HepG2 (cell line): ENCODE measurements around the gene PGGT1B. TPM values are rescaled to one million over a fixed set of nuclear protein-coding genes. Genes with fewer than 3 reads are reported as not detected.

Experiments
- AKNA ChIP-seq: sonication (generic); formaldehyde crosslinking; IDR thresholded peaks from 2 replicates; pipeline ENCODE4 v1.4.0; 2020; ENCODE audit warnings: missing genetic modification reagents, borderline replicate concordance
- ARID2 ChIP-seq: sonication (generic); formaldehyde crosslinking; IDR thresholded peaks from 2 replicates; pipeline ENCODE4 v1.8.1; 2022; ENCODE audit warnings: mild to moderate bottlenecking, missing genetic modification reagents, borderline replicate concordance
- BHLHE40 ChIP-seq: IDR thresholded peaks from 2 replicates; pipeline ENCODE4 v1.6.1; 2011; ENCODE audit warnings: low read length, improper control_type of control experiment
- CAMTA2 ChIP-seq: sonication (generic); formaldehyde crosslinking; IDR thresholded peaks from 2 replicates; pipeline ENCODE4 v1.4.0; 2020; ENCODE audit warnings: mild to moderate bottlenecking, missing genetic modification reagents, borderline replicate concordance
- DR1 ChIP-seq: sonication (generic); formaldehyde crosslinking; IDR thresholded peaks from 2 replicates; pipeline ENCODE4 v1.8.0; 2021; ENCODE audit warnings: mild to moderate bottlenecking, missing genetic modification reagents, inconsistent platforms
- MED1 ChIP-seq: sonication (generic); formaldehyde crosslinking; IDR thresholded peaks from 2 replicates; pipeline ENCODE4 v1.4.0; 2020; ENCODE audit warnings: missing genetic modification reagents
- NAIF1 ChIP-seq: sonication (generic); formaldehyde crosslinking; IDR thresholded peaks from 2 replicates; pipeline ENCODE4 v1.5.0; 2020; ENCODE audit warnings: mild to moderate bottlenecking, missing genetic modification reagents, borderline replicate concordance
- NR2F6 ChIP-seq, 2 experiments: IDR thresholded peaks; 2 replicates each; pipeline ENCODE4 v1.6.1; 2016; ENCODE audit warnings: antibody characterized with exemption in 1 of 2, mild to moderate bottlenecking in 1 of 2
- PHF20 ChIP-seq: sonication (generic); formaldehyde crosslinking; IDR thresholded peaks from 2 replicates; pipeline ENCODE4 v1.5.0; 2020; ENCODE audit warnings: mild to moderate bottlenecking, missing genetic modification reagents
- POGZ ChIP-seq: sonication (generic); formaldehyde crosslinking; IDR thresholded peaks from 2 replicates; pipeline ENCODE4 v1.4.0; 2020; ENCODE audit warnings: mild to moderate bottlenecking, missing genetic modification reagents
- REXO4 ChIP-seq: sonication (generic); formaldehyde crosslinking; IDR thresholded peaks from 2 replicates; pipeline ENCODE4 v1.8.0; 2022; ENCODE audit warnings: missing genetic modification reagents, mild to moderate bottlenecking, borderline replicate concordance
- SALL2 ChIP-seq: sonication (generic); formaldehyde crosslinking; IDR thresholded peaks from 2 replicates; pipeline ENCODE4 v1.8.1; 2023; ENCODE audit warnings: mild to moderate bottlenecking, missing genetic modification reagents, inconsistent platforms
- TCF12 ChIP-seq, 2 experiments: fragments of 450-650 bp in 1 of 2; sonication (generic) in 1 of 2; formaldehyde crosslinking in 1 of 2; IDR thresholded peaks; 2 replicates each; pipeline versions ENCODE4 v1.6.1 to v1.8.0; 2017 to 2022; ENCODE audit warnings: antibody characterized with exemption in 1 of 2, mild to moderate bottlenecking in 1 of 2, missing genetic modification reagents in 1 of 2, moderate library complexity in 1 of 2
- XRCC5 ChIP-seq: fragments of 200-400 bp; formaldehyde crosslinking; optimal IDR thresholded peaks from 2 replicates; pipeline ENCODE3; 2017; ENCODE audit warnings: mild to moderate bottlenecking, low read length
- ZBTB34 ChIP-seq: sonication (generic); formaldehyde crosslinking; IDR thresholded peaks from 2 replicates; pipeline ENCODE4 v1.8.0; 2022; ENCODE audit warnings: mild to moderate bottlenecking, missing genetic modification reagents
- ZNF33B ChIP-seq: sonication (generic); formaldehyde crosslinking; IDR thresholded peaks from 2 replicates; pipeline ENCODE4 v1.5.1; 2020; ENCODE audit warnings: mild to moderate bottlenecking, missing genetic modification reagents
- ZNF598 ChIP-seq: sonication (generic); formaldehyde crosslinking; IDR thresholded peaks from 2 replicates; pipeline ENCODE4 v1.5.1; 2020; ENCODE audit warnings: mild to moderate bottlenecking, missing genetic modification reagents, borderline replicate concordance
- ZNF75D ChIP-seq: sonication (generic); formaldehyde crosslinking; IDR thresholded peaks from 2 replicates; pipeline ENCODE4 v1.8.1; 2023; ENCODE audit warnings: missing genetic modification reagents, mild to moderate bottlenecking, borderline replicate concordance
- ZNF766 ChIP-seq: sonication (generic); formaldehyde crosslinking; IDR thresholded peaks from 2 replicates; pipeline ENCODE4 v1.5.0; 2020; ENCODE audit warnings: missing genetic modification reagents, borderline replicate concordance
- ZNF891 ChIP-seq: sonication (generic); formaldehyde crosslinking; IDR thresholded peaks from 2 replicates; pipeline ENCODE4 v1.5.0; 2020; ENCODE audit warnings: mild to moderate bottlenecking, missing genetic modification reagents
- ZSCAN30 ChIP-seq: sonication (generic); formaldehyde crosslinking; IDR thresholded peaks from 2 replicates; pipeline ENCODE4 v1.5.0; 2020; ENCODE audit warnings: mild to moderate bottlenecking, missing genetic modification reagents
- polyA plus RNA-seq, 8 experiments: library from polyadenylated mRNA; depleted of rRNA in 3 of 8; stranded (reverse) in 7 of 8; unstranded in 1 of 8; fragments of >200 nt; fragmentation: Illumina TruSeq in 4 of 8; extraction: Trizol in 4 of 8; gene quantifications; 2 replicates each; pipeline versions ENCODE4 v1.2.1 to v1.2.3, GENCODE V29; 2011 to 2016; ENCODE audit warnings: low read depth in 4 of 8, missing spikeins in 1 of 8, mixed read lengths in 1 of 8; ENCODE audit not compliant: insufficient read depth in 1 of 8
- total RNA-seq, 5 experiments: library from RNA; depleted of rRNA; stranded (reverse); fragments of >200 nt; fragmentation: Illumina TruSeq; extraction: Trizol; gene quantifications; 2 replicates each; pipeline ENCODE4 v1.2.3, GENCODE V29; 2016; ENCODE audit warnings: low read depth in 1 of 5

The PGGT1B gene
- total and polyA plus RNA-seq, 2 of the 13 experiments (the other 11 are each of a cell fraction or from before 2014, with no cell fraction given), result 2.4 to 42.7 TPM

GRCh38 chr5:115262321-115263077 is at the start of gene PGGT1B (continued):
- TF ChIP-seq NR2F6 (IDR thresholded peaks at IDR 0.05) (0 out of 2 replicates have a peak, but pooled peaks have one; percentile 9), NR2F6 (CRISPR knock-in tag; IDR thresholded peaks at IDR 0.05) (peak; percentile 42; the same call in 1 of the 2 replicates), PHF20 (CRISPR knock-in tag) (peak; percentile 96), TCF12 (IDR thresholded peaks at IDR 0.05) (no peak), TCF12 (CRISPR knock-in tag; IDR thresholded peaks at IDR 0.05) (no peak), ZNF766 (peak; percentile 34; the same call in 1 of the 2 replicates), REXO4 (CRISPR knock-in tag) (no peak), NAIF1 (peak; percentile 78; the same call in 1 of the 2 replicates), MED1 (CRISPR knock-in tag) (peak; percentile 49; the same call in 1 of the 2 replicates), ARID2 (CRISPR knock-in tag) (no peak), POGZ (CRISPR knock-in tag) (peak; percentile 91), BHLHE40 (peak; percentile 55; the same call in 1 of the 2 replicates), ZNF33B (CRISPR knock-in tag) (peak; percentile 69; the same call in 1 of the 2 replicates), ZNF891 (CRISPR knock-in tag) (peak; percentile 82; the same call in 1 of the 2 replicates), CAMTA2 (CRISPR knock-in tag) (peak; percentile 63; the same call in 1 of the 2 replicates), XRCC5 (no peak), ZNF598 (CRISPR knock-in tag) (no peak), ZBTB34 (no peak), AKNA (CRISPR knock-in tag) (no peak), DR1 (peak; percentile 44; the same call in 1 of the 2 replicates), ZSCAN30 (no peak), ZNF75D (no peak), SALL2 (CRISPR knock-in tag) (no peak)
